Prostate gland (tissue), 2 donors: Measurements from ENCODE around the gene CYP2A7. TPM values are rescaled to one million over a fixed set of nuclear protein-coding genes. Genes with fewer than 3 reads are reported as not detected.
"Not testable (repeated sequence)": the region's sequence is repeated elsewhere in the genome, so short reads cannot be mapped to it uniquely, and the experiment has no call there.

Experiments used
- DNase-seq: peaks from one replicate; pipeline ENCODE4 v3.0.0-alpha.2; 2019; ENCODE audit warnings: low spot score
- H3K27ac ChIP-seq, 2 donors: fragments of 200-600 bp; sonication (generic); 2 replicates each; pipeline ENCODE4 v1.5.1; 2017 to 2019
- H3K27me3 ChIP-seq: fragments of 200-600 bp; sonication (generic); replicated peaks from 2 replicates; pipeline ENCODE4 v1.5.1; 2019; ENCODE audit not compliant: insufficient read depth
- H3K36me3 ChIP-seq, 2 donors: fragments of 200-600 bp; sonication (generic); 1 replicate in 1 of 2; 2 replicates in 1 of 2; pipeline versions ENCODE4 v1.5.1 to v1.8.1; 2017 to 2019
- H3K4me1 ChIP-seq: fragments of 200-600 bp; sonication (generic); replicated peaks from 2 replicates; pipeline ENCODE4 v1.5.1; 2019
- H3K4me3 ChIP-seq, 2 donors: fragments of 200-600 bp; sonication (generic); 2 replicates each; pipeline ENCODE4 v1.5.1; 2017 to 2019
- H3K9me3 ChIP-seq: fragments of 200-600 bp; sonication (generic); 2 replicates; pipeline ENCODE4 v1.5.1; 2017
- POLR2A ChIP-seq: fragments of 450-650 bp; IDR thresholded peaks from one replicate; pipeline ENCODE4 v1.6.1; 2016; ENCODE audit warnings: antibody characterized with exemption, mild to moderate bottlenecking
- POLR2AphosphoS5 ChIP-seq: sonication (generic); formaldehyde crosslinking; IDR thresholded peaks from one replicate; pipeline ENCODE4 v1.6.1; 2017; ENCODE audit warnings: antibody characterized with exemption
- WGBS: methylation state at CpG from one replicate; pipeline ENCODE4 v1.1.5; 2018; 5-methylcytosine and 5-hydroxymethylcytosine counted together
- intact Hi-C: fragments of 100-400 bp; cut with DNase I; formaldehyde crosslinking; loops from one replicate; pipeline ENCODE4 v1.14.2; 2022
- total RNA-seq, 2 donors: library from RNA; depleted of rRNA; stranded (reverse); fragments of >200 nt; gene quantifications; one replicate each; pipeline ENCODE4 v1.1.0, GENCODE V29; 2016
- TF ChIP-seq, protein P1 (sequence below), 4 experiments: fragments of 200-600 bp in 2 of 4; fragments of 450-650 bp in 2 of 4; sonication (generic) in 2 of 4; IDR thresholded peaks; 1 replicate in 3 of 4; 2 replicates in 1 of 4; pipeline ENCODE4 v1.5.1; 2016 to 2019; ENCODE audit warnings: antibody characterized with exemption in 4 of 4, mild to moderate bottlenecking in 2 of 4, moderate library complexity in 2 of 4

The CYP2A7 gene, protein sequence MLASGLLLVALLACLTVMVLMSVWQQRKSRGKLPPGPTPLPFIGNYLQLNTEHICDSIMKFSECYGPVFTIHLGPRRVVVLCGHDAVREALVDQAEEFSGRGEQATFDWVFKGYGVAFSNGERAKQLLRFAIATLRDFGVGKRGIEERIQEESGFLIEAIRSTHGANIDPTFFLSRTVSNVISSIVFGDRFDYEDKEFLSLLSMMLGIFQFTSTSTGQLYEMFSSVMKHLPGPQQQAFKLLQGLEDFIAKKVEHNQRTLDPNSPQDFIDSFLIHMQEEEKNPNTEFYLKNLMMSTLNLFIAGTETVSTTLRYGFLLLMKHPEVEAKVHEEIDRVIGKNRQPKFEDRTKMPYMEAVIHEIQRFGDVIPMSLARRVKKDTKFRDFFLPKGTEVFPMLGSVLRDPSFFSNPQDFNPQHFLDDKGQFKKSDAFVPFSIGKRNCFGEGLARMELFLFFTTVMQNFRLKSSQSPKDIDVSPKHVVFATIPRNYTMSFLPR
- total RNA-seq = not detected

DNA sequence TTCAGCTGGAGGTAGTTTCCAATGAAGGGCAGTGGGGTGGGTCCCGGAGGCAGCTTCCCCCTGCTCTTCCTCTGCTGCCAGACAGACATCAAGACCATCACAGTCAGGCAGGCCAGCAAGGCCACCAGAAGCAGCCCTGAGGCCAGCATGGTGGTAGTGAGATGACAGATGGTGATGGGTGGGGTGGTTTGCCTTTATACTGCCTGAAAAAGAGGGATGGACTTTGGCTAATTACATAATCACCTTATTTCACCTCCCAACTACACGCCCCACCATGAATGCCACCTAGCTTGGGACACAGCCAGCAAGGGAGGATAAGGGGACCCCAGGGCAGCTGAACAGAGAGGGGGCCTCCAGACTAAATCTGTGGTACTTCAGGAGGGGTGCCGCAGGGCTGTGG, at the start of gene CYP2A7:
TSS of gene CYP2A7 (minus strand) at position 170 of the 400 bp plus-strand sequence. CDS start at position 149, 21 bp downstream.
- H3K9me3 ChIP-seq, H3K4me3 ChIP-seq, H3K27me3 ChIP-seq, DNase-seq, H3K4me1 ChIP-seq, H3K36me3 ChIP-seq, H3K27ac ChIP-seq: not testable (repeated sequence)
- WGBS = 83% methylated on average over 3 of the region's 3 CpGs
- intact Hi-C loops = loop anchor here (2.0 kb wide), 1 partner anchor 33 kb away; no protein-coding TSS in a partner anchor

DNA sequence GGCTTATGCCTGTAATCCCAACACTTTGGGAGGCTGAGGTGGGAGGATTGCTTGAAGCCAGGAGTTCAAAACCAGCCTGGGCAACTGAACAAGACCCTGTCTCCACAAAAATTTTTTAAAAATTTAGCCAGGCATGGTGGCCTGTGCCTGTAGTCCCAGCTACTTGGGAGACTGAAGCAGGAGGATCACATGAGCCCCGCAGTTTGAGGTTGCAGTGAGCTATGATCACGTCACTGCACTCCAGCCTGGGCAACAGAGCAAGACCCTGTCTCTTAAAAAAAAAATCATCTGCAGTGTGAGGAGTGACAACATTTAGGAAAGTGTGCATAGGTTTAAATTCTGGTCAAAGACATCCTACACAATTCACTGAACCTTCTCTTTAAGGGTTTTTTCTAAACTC, 48.8 kb upstream of the CYP2A7 start:
- H3K4me3 ChIP-seq, intact Hi-C loops, H3K27ac ChIP-seq, H3K9me3 ChIP-seq, H3K4me1 ChIP-seq, DNase-seq, H3K27me3 ChIP-seq, H3K36me3 ChIP-seq: not testable (repeated sequence)
- 95% methylated on average over 2 of the region's 2 CpGs for WGBS

DNA sequence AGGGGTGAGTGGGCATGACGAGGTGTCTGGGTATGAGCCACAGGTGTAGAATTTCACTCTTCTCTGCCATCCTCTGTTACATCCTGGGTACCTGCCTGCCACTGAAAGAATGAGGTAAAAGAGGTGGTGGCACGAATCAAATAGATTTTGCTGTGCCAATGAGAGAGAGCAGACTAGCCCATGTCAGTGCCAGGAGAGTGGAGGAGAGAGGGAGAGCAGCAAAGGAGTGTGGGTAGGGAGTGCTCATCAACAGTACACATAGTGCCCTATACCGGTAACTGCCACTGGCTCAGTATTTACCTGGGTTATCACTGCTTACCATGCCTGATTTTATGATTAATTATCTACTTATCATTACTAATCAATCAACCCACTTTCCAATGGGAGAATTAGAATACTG, 47.9 kb upstream of the CYP2A7 start:
- H3K9me3 ChIP-seq, H3K36me3 ChIP-seq, H3K4me1 ChIP-seq, intact Hi-C loops, H3K27me3 ChIP-seq, H3K4me3 ChIP-seq, DNase-seq, H3K27ac ChIP-seq: not testable (repeated sequence)
- 72% methylated on average over 3 of the region's 3 CpGs for WGBS

DNA sequence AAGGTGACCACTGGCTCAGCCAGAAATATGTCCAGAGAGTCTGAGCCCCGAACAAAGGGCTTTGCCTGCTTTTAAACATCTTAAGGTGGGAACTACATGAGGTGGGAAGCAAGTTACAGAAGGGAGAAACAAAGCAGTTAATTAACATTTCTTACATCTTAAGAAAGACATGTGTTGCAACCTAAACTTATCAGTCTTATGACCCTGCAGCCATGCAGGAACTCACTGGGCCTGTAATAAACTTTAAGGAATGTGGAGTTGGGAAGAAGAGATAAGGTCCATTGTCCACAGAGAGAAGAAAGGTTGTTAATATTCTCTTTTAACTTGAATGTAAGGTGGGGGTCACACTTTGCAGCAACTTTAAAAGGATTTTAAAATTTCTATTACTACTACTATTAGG, 46.8 kb upstream of the CYP2A7 start:
- 57% methylated on average over 1 of the region's 1 CpG for WGBS
- intact Hi-C loops = no loop called here

DNA sequence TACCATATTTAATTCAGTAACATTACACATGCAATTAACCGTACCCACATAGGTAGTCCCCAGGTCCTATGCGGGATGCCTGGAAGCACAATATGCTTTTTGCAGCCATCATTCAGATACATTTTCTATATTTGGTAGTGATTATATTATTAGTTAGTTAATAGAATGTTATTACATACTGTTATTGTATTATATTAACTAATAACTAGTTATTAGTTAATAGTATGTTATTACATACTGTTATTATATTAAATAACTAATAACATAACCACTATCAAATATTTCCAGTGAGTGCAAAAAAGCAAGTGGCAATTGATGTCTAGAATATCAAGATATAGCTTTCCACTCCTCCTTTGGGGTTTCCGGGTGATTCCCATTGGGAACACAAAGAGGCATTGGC, 45.5 kb upstream of the CYP2A7 start:
- H3K27ac ChIP-seq = no peak overlapping the region
- no peaks in the 10 kb centered on the region for H3K4me1 ChIP-seq
- H3K4me3 ChIP-seq = no peak overlapping the region
- no peak for TF ChIP-seq POLR2AphosphoS5
- TF ChIP-seq POLR2A = no peak
- TF ChIP-seq, protein P1, sequence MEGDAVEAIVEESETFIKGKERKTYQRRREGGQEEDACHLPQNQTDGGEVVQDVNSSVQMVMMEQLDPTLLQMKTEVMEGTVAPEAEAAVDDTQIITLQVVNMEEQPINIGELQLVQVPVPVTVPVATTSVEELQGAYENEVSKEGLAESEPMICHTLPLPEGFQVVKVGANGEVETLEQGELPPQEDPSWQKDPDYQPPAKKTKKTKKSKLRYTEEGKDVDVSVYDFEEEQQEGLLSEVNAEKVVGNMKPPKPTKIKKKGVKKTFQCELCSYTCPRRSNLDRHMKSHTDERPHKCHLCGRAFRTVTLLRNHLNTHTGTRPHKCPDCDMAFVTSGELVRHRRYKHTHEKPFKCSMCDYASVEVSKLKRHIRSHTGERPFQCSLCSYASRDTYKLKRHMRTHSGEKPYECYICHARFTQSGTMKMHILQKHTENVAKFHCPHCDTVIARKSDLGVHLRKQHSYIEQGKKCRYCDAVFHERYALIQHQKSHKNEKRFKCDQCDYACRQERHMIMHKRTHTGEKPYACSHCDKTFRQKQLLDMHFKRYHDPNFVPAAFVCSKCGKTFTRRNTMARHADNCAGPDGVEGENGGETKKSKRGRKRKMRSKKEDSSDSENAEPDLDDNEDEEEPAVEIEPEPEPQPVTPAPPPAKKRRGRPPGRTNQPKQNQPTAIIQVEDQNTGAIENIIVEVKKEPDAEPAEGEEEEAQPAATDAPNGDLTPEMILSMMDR (IDR thresholded peaks at IDR 0.05) = no peak
- no peaks in the 10 kb centered on the region for H3K36me3 ChIP-seq
- 81% methylated on average over 3 of the region's 3 CpGs for WGBS
- H3K9me3 ChIP-seq = no peaks in the 10 kb centered on the region
- intact Hi-C loops = no loop called here
- no peak for DNase-seq
- H3K27me3 ChIP-seq = no peaks in the 10 kb centered on the region

More for the DNA sequence above, 46.8 kb upstream of the CYP2A7 start:
- Histone ChIP-seq H3K4me3 (no peak overlapping the region), H3K27me3 (no peaks in the 10 kb centered on the region), H3K36me3 (no peaks in the 10 kb centered on the region), H3K27ac (no peak overlapping the region), H3K4me1 (no peaks in the 10 kb centered on the region), H3K9me3 (no peaks in the 10 kb centered on the region)
- DNase-seq = no peak
- no peak for TF ChIP-seq POLR2A
- no peak for TF ChIP-seq POLR2AphosphoS5
- TF ChIP-seq, protein P1 (IDR thresholded peaks at IDR 0.05) = no peak

DNA sequence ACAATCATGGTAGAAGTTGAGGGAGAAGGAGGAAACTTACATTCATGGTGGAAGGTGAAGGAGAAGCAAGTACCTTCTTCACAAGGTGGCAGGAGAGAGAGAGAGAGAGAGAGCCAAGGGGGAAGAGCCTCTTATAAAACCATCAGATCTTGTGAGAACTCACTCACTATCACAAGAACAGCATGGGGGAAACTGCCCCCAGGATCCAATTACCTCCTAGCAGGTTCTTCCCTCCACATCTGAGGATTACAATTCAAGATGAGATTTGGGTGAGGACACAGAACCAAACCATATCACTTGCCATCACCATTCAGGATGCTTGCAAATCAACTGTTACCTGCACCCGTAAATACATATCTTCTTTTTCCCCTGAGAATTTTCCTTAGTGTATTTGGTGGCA, 44.2 kb upstream of the CYP2A7 start:
- H3K4me1 ChIP-seq, DNase-seq, H3K27ac ChIP-seq, H3K4me3 ChIP-seq, H3K9me3 ChIP-seq, H3K36me3 ChIP-seq, H3K27me3 ChIP-seq, intact Hi-C loops: not testable (repeated sequence)
- WGBS = 96% methylated on average over 1 of the region's 1 CpG

DNA sequence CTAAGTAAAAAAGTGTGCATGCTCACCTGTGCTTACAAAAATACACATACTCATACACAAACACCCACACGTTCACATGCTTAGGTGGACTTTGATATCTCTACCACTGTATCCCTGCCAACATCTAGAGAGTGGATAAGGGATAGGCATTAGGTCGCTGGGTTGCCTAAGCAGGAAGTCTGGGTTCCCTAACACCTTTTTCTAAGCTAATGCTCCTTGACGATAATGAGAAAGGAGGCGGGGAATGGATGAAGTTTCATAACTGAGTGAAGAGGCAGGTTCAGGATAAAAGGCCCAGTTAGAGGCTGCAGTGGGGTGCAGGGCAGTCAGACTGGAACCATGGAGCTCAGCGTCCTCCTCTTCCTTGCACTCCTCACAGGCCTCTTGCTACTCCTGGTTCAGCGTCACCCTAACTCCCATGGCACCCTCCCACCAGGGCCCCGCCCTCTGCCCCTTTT, 41.9 kb upstream of the CYP2A7 start:
- DNase-seq = no peak
- H3K27me3 ChIP-seq = no peaks in the 10 kb centered on the region
- no peaks in the 10 kb centered on the region for H3K9me3 ChIP-seq
- no peak overlapping the region for H3K27ac ChIP-seq
- WGBS = 85% methylated on average over 7 of the region's 7 CpGs
- H3K36me3 ChIP-seq = no peaks in the 10 kb centered on the region
- H3K4me3 ChIP-seq = no peak overlapping the region
- H3K4me1 ChIP-seq = peaks cover 7% of the 10 kb centered on the region
- intact Hi-C loops = no loop called here
- no peak for TF ChIP-seq POLR2AphosphoS5
- TF ChIP-seq, protein P1 (IDR thresholded peaks at IDR 0.05) = no peak
- no peak for TF ChIP-seq POLR2A

DNA sequence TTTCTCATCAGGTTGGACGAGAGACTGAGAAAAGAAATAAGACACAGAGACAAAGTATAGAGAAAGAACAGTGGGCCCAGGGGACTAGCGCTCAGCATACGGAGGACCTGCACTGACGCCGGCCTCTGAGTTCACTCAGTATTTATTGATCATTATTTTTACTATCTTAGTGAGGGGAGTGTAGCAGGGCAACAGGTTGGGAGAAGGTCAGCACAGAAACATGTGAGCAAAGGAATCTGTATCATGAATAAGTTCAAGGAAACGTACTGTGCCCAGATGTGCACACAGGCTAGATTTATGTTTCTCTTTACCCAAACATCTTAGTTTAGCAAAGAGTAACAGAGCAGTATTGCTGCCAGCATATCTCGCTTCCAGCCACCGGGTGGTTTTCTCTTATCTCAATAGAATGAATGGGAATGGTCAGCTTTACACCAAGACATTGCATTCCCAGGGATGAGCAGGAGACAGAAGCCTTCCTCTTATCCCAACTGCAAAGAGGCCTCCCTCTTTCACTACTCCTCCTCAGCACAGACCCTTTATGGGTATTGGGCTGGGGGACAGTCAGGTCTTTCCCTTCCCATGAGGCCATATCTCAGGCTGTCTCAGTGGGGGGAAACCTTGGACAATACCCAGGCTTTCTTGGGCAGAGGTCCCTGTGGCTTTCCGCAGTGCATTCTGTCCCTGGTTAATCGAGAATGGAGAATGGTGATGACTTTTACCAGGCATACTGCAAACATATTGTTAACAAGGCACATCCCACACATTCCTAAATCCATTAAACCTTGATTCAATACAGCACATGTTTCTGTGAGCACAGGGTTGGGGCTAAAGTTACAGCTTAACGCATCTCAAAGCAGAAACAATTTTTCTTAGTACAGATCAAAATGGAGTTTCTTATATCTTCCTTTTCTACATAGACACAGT, 40.5 kb upstream of the CYP2A7 start:
- intact Hi-C loops, DNase-seq, H3K9me3 ChIP-seq, H3K4me3 ChIP-seq, H3K27me3 ChIP-seq, H3K36me3 ChIP-seq, H3K4me1 ChIP-seq: not testable (repeated sequence)
- WGBS = 56% methylated on average over 11 of the region's 11 CpGs
- peak overlapping the region in 1 of 2 donors; percentile 46 for H3K27ac ChIP-seq
